ENCODE results near the gene CDKN1C. TPM values are rescaled to one million over a fixed set of nuclear protein-coding genes. Genes with fewer than 3 reads are reported as not detected.
A peak's percentile ranks its signal among the peaks of the same experiment; 100 is the strongest.

CDKN1C gene
- total and polyA plus RNA-seq, 2 experiments from 2014 or later = 64.6 to 108 TPM

- Histone ChIP-seq H3K4me3 (no peak overlapping the region), H3K4me1 (ENCODE audit: low read depth) (peaks cover 4% of the 10 kb centered on the region), H3K36me3 (no peaks in the 10 kb centered on the region), H3K27me3 (peaks cover 12% of the 10 kb centered on the region), H3K9me3 (ENCODE audit: low read depth) (no peaks in the 10 kb centered on the region), H3K27ac (no peak overlapping the region)
- DNase-seq (ENCODE audit: low read depth in 1 of 2, low spot score in 1 of 2) = no peak
- no peak for TF ChIP-seq CTCF (IDR thresholded peaks at IDR 0.05; ENCODE audit: low read depth, low read length)
Measured at GRCh38 chr11:2903672-2904011, 18.1 kb upstream of the CDKN1C start.

GRCh38 chr11:2902784-2903671, 17.5 kb upstream of the CDKN1C start:
- no peak for DNase-seq (ENCODE audit: low read depth in 1 of 2, low spot score in 1 of 2)
- Histone ChIP-seq H3K36me3 (no peaks in the 10 kb centered on the region), H3K4me3 (peak overlapping the region; percentile 68), H3K27ac (no peak overlapping the region), H3K4me1 (ENCODE audit: low read depth) (peaks cover 4% of the 10 kb centered on the region), H3K9me3 (ENCODE audit: low read depth) (no peaks in the 10 kb centered on the region), H3K27me3 (peaks cover 6% of the 10 kb centered on the region)
- TF ChIP-seq CTCF (IDR thresholded peaks at IDR 0.05; ENCODE audit: low read depth, low read length) = no peak

GRCh38 chr11:2901854-2902783, 16.5 kb upstream of the CDKN1C start:
- Histone ChIP-seq H3K36me3 (no peaks in the 10 kb centered on the region), H3K27ac (no peak overlapping the region), H3K27me3 (no peaks in the 10 kb centered on the region), H3K4me3 (peak overlapping the region; percentile 68), H3K9me3 (ENCODE audit: low read depth) (no peaks in the 10 kb centered on the region), H3K4me1 (ENCODE audit: low read depth) (peaks cover 4% of the 10 kb centered on the region)
- no peak for TF ChIP-seq CTCF (IDR thresholded peaks at IDR 0.05; ENCODE audit: low read depth, low read length)
- peak; percentile 91 to 92 for DNase-seq (ENCODE audit: low read depth in 1 of 2, low spot score in 1 of 2)

GRCh38 chr11:2901196-2901796, 15.7 kb upstream of the CDKN1C start:
- H3K4me1 ChIP-seq (ENCODE audit: low read depth) = peaks cover 4% of the 10 kb centered on the region
- no peaks in the 10 kb centered on the region for H3K27me3 ChIP-seq
- no peak overlapping the region for H3K27ac ChIP-seq
- no peaks in the 10 kb centered on the region for H3K36me3 ChIP-seq
- H3K4me3 ChIP-seq = no peak overlapping the region
- H3K9me3 ChIP-seq (ENCODE audit: low read depth) = no peaks in the 10 kb centered on the region
- TF ChIP-seq CTCF (IDR thresholded peaks at IDR 0.05; ENCODE audit: low read depth, low read length) = no peak
- DNase-seq (ENCODE audit: low read depth in 1 of 2, low spot score in 1 of 2) = no peak

GRCh38 chr11:2899080-2899783, 13.7 kb upstream of the CDKN1C start:
- H3K4me3 ChIP-seq = no peak overlapping the region
- H3K36me3 ChIP-seq = no peaks in the 10 kb centered on the region
- no peak overlapping the region for H3K27ac ChIP-seq
- H3K27me3 ChIP-seq = no peaks in the 10 kb centered on the region
- no peaks in the 10 kb centered on the region for H3K9me3 ChIP-seq (ENCODE audit: low read depth)
- TF ChIP-seq CTCF (IDR thresholded peaks at IDR 0.05; ENCODE audit: low read depth, low read length) = no peak
- H3K4me1 ChIP-seq (ENCODE audit: low read depth) = peaks cover 4% of the 10 kb centered on the region
- DNase-seq (ENCODE audit: low read depth in 1 of 2, low spot score in 1 of 2) = no peak

Measured in cardiac muscle cell (in vitro differentiated cells and primary cell).